CD4-positive, alpha-beta T cell treated with Interleukin-4 for 1 hour (primary cell): ENCODE results near the gene ZDHHC21.

ENCODE experiments used
- DNase-seq, 2 donors: peaks; one replicate each; pipeline ENCODE4 v3.0.0-alpha.2; 2020 to 2022

The ZDHHC21 gene, protein sequence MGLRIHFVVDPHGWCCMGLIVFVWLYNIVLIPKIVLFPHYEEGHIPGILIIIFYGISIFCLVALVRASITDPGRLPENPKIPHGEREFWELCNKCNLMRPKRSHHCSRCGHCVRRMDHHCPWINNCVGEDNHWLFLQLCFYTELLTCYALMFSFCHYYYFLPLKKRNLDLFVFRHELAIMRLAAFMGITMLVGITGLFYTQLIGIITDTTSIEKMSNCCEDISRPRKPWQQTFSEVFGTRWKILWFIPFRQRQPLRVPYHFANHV

GRCh38 chr9:14693251-14693861, at the start of gene ZDHHC21:
Gene ZDHHC21, minus strand, starts transcription at chr9:14693432. Its CDS starts 19,092 bp downstream, at chr9:14674340.
- peak; percentile 45 to 55 for DNase-seq

DNA sequence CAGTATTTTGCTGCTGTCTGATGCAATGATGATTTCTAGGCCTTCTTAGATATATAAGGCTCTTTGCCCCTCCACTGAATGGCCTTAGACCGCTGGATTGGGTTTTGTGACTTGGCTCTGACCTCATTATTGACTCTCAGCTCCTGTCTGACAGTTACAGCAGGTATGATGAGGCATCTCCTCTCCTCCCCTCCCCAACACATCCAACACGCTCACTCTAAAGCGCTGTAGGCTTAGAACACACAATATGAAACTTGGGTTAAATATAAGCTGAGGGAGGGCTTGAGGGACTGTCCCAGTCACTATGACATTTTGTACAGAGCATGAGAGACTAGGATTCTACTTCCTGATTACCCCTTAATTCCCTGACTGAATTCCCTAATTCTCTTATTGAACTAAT, 48.1 kb upstream of the ZDHHC21 start:
- no peak for DNase-seq

- no peak for DNase-seq
Measured at GRCh38 chr9:14733133-14733532, 39.9 kb upstream of the ZDHHC21 start.

- no peak for DNase-seq
Measured at GRCh38 chr9:14731294-14731981, 38.2 kb upstream of the ZDHHC21 start.

DNA sequence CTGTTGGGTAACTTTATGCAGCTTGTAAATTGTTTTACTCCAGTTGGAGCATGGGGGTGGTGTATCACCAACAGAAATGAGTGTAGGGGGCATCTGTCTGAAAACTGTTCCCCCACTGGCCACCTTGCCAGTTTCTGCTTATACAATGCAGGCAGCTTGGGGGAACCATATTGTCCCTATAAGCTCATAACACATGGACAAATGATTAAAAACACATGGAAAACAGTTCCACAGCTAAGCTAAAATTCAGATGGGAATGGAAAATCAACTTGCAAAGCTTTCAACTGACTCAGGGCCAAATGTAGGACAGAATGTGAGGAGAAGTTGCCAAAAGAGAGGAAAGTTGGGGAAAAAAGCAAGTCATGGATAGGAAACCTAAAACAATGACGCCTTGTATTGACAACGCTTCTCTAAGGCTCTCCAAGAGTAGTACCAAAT, 37.2 kb upstream of the ZDHHC21 start:
- DNase-seq: no peak

GRCh38 chr9:14723301-14723700, 30.1 kb upstream of the ZDHHC21 start:
- DNase-seq: no peak

DNA sequence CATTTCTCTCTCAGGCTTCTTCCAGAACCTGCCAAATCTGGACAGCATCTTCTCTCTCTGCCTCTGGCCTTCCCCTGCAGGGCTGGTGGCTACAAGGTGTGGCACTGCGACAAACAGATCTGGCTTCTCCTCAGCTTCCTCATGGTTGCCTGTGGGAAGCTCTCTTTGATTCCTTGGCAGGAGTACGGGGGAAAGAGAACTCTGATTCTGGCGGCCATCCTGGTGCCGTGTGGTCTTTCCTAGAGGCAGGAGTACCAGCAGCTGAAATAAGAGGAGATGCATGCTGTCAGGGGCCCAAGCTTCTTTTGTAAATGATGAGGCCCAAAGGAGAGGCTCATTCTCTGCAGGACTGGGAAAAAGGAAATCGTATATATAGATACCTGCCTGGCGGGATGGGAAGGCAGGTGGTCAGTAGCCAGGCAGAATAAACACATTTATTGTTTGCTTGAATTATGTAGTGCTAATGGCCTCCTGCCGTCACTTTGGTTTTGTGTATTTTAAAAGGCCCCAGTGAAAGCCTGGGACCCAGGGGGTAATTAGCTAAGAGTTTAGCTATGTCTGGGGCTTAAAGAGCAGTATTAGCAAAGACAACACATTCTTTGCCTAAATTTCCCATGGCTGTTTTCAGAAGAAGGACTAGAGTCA, 29.3 kb upstream of the ZDHHC21 start, which contains the start of gene CER1:
CER1 (minus strand) TSS at position 343 of the 645 bp plus-strand sequence; CDS start at position 282, 61 bp downstream.
- DNase-seq: no peak

DNA sequence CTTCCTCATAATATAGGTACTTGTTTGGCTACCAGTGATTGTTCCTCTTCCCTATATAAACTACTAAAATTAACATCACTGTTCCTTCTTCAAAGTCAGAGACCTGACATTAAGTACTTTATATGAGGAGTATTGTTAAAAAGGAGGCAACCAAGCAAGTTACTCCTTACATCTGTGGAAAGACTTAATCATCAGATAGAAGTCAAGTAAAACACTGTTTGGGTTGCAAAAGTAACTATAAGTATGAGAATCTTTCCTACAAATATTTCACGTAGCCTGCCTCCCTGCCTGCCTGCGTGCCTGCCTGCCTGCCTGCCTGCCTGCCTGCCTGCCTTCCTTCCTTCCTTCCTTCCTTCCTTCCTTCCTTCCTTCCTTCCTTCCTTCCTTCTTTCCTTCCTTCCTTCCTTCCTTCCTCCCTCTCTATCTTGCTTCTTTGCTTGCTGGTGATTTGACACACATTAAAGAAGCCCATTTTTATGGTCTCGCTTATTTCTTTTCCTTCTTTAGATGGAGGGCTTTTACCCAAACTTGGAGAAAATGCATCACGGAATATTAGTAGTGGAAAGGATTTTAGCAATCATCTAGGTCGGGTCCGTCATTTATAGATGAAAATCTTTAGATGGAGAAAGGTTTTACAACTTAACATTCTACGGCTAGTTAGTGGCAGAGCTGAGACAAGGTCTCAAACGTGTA, 26.1 kb upstream of the ZDHHC21 start:
- no peak for DNase-seq

GRCh38 chr9:14715102-14715501, 21.9 kb upstream of the ZDHHC21 start:
- no peak for DNase-seq

DNA sequence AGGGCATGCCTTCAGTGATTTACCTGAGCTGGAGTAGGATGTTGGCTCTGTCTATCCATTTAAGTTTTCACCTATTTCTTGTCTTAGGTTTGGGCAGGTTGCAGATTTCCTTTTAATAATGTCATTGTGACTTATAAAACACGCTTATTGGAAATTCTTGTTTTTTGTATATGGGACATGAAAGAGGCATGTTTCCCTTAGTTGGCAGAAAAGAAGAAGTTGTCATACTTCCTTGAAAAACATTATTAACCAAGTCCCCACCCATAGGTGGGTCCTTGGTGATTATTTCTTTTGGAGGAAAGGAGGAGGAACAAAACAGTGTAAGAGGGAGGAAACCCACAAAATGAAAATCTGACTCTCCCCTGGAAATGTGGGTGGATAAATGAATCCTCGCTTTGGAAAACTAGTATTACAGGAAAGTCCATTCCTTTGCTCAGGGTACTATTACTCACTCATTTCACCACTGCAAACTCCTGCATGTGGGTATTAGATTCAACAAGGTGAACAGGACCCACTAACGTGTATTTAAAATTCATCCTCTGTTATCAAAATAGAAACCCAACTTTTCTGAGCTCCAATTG, 20.0 kb upstream of the ZDHHC21 start:
- no peak for DNase-seq

- DNase-seq: no peak
Measured at GRCh38 chr9:14710804-14711203, 17.6 kb upstream of the ZDHHC21 start.

DNA sequence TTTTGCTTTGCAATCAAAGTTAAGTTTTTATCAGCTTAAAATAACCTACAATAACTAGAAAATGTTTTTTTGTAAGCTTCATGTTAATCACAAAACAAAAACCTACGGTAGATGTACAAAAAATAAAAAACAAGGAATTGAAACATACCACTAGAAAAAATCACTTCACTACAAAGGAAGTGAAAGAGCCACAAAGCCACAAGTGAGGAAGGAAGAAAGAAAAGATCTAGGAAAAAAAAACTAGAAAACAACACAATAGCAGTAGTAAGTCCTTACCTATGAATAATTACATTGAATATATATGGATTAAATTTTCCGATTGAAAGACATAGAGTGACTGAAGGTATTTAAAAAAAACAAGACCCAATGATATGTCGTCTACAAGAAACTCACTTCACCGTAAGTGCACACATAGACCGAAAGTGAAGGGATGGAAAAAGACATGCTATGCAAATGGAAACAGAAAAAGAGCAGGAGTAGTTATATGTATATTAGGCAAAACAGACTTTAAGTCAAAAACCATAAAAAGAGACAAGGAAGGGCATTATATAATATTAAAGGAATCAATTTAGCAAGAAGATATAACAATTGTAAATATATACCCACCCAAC, 13.4 kb upstream of the ZDHHC21 start:
- DNase-seq: no peak

- DNase-seq: no peak
Measured at GRCh38 chr9:14705079-14705478, 11.8 kb upstream of the ZDHHC21 start.

- no peak for DNase-seq
Measured at GRCh38 chr9:14704281-14704680, 11.0 kb upstream of the ZDHHC21 start.

DNA sequence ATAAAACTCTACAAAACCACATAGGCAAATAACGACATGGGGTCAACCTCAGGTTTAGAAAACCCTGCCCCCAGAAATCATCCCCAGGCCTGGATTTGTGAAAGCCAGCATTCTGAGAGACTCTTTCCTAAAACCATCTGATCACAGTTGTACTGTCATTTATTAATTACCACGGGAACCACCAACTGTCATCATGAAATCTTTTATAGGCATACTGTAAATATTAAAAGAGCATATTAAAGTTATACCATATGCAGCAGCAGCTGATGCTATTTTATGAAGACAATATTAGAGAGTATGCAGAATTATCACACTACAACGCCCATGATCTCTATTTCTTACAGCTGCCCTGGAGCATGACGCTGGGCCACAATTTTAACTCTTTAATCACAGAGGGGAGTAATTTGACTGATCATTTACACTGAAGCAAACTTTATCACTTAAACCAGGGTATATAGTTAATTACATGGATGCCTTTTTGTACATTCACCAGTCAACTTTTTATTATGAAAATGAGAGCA, 9.0 kb upstream of the ZDHHC21 start:
- no peak for DNase-seq

DNA sequence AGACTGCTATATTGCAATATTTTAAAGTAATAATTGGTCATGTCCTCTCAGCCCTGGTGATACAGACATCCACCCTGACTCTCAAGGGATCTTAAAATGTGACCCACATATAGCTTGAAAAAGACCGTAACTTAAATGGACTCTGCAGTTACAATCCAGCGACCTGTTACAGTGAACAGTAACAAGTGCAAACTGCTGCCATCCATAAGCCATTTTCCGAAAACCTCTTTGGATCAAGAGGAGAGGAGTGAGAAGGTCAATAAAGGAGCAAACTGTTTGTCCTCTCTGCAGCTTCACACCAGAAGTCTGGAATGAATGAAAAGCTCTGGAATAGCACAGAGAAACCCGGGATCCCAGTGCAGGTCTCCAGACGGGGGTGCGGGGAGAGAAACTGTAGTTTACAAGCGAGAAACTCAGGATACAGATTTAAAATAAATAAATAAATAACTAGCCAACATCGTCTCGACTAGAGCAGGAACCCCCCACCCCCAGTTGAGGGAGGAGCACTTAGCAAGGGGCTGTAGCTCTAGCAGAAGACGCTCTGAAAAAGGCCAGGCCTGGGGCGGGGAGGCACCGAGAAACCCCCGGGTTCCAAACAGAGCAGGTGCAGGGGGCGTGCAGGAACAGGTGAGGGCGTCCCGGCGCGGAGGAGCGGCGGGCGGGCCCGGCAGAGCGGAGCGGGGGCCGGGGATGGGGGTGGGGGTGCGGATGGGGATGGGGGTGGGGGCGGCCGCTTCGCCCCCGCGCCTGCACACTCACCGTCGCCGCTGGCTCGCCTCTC, 572 bp downstream of the ZDHHC21 start:
- DNase-seq: no peak

- DNase-seq: no peak
Measured at GRCh38 chr9:14690948-14691730, 2.1 kb downstream of the ZDHHC21 start.

DNA sequence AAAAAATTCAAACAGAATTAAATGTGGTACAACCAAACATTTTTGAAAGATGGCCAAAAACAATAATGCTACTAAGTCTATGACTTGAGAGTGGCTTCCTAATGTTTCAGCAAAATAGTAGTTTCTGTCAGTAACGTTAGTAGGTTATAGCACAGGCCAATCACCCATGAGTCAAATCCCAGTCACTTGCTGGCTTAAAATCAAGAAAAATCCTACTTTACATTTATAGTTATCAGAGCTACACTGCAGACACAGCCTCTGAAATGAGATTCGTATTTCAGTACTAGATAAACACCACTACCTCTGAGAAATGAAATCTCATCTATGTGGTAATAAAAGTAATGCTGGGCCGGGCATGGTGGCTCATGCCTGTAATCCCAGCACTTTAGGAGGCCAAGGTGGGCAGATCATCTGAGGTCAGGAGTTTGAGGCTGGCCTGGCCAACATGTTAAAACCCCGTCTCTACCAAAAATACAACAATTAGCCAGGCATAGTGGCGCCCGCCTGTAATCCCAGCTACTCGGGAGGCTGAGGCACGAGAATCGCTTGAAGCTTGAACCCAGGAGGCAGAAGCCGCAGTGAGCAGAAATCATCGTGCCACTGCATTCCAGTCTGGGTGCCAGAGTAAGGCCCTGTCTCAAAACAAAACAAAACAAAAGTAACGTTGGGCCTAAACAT, 6.1 kb downstream of the ZDHHC21 start:
- DNase-seq: no peak

GRCh38 chr9:14686168-14686567, 7.1 kb downstream of the ZDHHC21 start:
- no peak for DNase-seq
